Umbilical cord (tissue), 2 donors: ENCODE data around the gene RAPGEF1. TPM values are rescaled to one million over a fixed set of nuclear protein-coding genes. Genes with fewer than 3 reads are reported as not detected.
"Not testable (repeated sequence)": the region's sequence is repeated elsewhere in the genome, so short reads cannot be mapped to it uniquely, and the experiment has no call there.

Experiments
- DNase-seq: peaks from one replicate; pipeline ENCODE4 v3.0.0-alpha.2; 2015; ENCODE audit warnings: low spot score
- total RNA-seq: library from RNA; depleted of rRNA; stranded (reverse); fragments of >200 nt; gene quantifications from one replicate; pipeline ENCODE4 v1.2.3, GENCODE V29; 2014; ENCODE audit warnings: low replicate concordance; ENCODE audit not compliant: insufficient read depth

Gene RAPGEF1
- total RNA-seq, 1 donor from 2014 or later: 19.3 TPM

DNA sequence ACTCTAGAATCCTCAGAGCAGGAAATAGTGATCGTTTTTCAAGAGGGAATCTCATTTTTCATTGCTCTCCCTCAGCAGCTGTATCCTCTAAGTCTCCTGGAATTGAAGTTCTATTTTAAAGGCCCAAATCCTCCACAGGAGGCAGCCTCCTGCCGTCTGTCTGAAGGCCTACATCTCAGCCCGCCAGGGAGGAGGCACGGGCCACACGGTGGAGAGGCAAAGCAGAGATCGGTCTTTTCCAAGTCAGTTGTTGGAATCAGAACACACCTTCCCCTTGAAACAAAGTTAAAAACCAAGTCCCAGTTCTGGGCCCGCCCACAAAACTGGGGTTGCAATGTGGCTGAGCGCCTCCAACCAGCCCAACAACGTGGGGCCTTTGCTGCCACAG, 68.7 kb downstream of the RAPGEF1 start:
- peak; percentile 10 for DNase-seq

DNA sequence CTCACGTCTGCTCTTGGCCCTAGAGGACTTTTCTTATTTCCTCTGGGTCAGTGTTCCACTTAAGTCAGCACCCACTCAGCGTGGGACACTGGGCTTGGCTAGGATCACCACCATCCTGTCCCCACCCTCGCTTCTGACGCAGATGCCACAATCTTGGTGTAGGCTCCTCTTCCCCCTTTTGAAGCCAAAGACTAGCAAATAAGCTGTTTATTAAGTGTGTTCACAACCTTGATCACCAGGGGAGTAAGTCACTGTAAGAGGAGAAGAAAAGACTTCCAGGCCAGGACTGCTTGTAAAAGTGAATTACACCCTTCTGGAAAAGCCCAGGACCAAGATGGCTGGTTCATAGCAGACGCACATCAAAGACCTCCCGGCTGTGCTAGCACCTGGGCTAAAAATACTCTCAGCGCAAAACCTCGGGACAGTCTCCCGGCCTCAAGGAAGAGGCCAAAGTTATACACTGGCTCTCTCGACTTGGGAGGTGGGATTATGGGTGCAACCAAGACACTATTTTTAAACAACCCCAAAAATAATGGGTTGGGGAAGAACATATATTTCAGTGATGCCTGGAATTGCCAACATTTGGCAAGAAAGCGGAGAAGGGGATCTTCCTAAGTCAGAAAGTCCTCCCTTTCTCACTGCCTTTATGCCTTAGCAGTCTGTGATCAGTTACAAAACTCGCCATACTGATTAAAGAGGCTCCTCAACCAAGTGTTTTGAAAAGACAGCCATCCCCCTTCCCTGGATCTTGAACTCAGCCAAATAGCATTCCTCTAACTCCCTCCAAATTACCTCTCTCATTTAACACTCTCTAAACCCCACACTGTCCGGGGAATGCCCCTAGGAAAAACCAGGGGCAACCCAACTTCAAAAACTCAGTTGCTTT, 69.4 kb downstream of the RAPGEF1 start:
- peak; percentile 29 for DNase-seq

DNA sequence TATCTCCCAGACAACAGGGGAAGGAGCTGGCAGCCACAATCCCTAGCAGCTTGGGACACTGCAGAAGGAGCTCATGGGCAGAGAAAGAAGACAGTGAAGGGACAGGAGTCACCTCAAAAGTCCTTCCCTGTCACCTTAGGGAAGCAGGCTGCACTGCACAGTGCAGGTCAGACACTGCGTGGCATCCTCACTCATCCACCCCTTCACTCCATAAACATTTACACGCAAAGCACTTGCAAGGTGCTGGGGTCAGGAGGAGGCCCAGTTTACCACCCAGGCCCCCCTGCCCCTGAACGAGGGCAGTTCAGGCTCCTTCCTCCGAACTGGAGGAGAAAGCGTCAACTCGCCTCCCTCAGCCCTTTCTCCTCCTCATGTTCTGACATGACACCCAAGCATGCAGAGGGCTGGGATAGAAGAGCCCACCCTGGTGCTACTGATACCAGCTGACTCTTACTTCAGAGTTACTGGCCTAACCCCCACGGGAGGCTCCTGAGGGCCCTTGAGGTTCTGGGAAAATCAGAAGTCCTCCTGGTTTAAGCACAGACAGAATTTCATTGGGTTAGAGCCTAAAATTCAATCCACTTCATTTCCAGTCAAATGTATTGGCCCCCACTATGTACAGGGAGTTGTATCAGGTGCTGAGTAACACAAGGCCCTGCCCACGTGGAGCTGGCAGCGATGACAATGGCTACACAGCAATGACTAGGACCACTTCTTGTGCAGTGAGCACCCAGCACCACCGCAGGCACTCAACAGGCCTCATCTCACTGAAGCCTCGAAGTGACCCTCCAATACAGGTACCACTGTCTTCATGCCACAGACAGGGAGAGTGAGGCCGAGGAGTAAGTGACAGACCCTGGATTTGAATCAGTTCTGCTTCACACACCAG, 70.4 kb downstream of the RAPGEF1 start:
- DNase-seq: no peak

DNA sequence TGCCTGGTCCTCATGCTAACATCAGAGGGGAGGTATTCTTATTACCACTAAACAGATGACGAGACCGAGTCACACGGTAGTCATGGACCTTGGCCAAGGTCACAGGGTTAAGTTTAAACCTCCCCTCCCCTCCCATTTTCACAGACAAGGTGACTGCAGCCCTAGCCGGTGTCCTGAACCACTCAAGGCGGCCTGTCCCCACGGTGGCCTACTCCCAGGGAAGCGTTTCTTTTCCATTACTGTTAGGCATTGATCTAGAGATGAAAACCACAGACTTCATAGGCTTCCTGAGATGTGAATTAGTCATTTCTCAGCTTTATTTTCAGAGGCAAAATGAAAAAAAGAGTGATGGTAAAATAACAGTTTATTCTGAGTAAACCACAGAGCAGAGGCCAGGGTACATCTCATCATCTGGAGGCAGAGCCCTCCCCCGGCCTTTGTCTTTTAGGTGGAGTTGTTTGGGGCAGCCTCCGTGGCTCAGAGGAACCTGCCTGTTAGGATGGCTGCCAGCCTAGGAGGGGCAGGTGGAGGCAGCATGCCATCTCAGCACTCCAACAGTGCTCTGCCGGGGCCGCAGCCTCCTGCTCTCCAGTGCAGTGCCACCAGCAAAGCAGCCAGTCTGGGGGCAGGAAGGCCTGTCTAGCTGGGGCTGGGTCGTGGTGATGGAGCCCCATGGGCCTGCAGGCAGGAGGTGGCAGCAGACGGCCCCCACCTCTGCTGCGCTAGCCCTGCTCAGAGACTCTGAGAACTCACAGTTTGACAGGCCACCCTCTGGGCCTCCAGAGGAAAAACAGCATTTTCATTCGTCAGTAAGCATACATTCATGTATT, 71.2 kb downstream of the RAPGEF1 start:
- peak; percentile 76 for DNase-seq

DNA sequence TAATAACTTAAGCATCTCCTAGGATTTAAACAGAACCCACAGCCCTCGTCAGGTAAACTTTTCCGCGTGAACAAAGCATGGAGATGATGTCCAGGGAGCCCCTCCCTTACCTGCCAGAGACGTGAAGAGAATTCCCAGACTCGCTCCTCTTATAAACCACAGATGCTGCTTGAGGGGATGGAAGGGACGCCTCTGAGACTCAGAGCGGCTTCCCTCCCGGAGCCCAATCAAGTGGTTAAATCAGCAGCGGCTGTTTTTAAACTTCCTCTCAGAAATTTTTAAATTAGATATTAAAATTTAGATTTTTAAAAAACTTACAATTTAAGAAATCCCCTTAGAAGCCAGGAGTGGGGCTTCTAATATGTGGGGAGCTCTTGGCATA, 71.8 kb downstream of the RAPGEF1 start:
- DNase-seq: peak; percentile 20

DNA sequence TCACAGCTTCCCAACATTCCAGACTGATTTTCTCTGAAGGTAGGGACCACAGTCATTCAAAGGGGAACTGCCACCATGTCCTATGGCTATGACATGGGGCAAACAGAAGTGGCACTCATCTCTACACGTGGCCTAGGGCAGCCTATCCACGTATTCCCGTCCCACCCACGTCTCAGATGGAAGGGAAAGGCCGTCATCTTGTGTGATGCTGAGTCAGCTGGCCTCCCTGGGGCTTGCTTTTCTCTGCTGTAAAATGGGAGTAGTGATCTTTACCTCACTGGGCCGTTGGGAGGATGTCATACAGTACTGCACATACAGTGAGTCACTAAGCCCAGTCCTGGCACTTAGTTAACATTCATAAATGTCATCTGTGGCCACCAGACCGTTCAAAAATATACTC, 72.3 kb downstream of the RAPGEF1 start:
- DNase-seq: no peak

DNA sequence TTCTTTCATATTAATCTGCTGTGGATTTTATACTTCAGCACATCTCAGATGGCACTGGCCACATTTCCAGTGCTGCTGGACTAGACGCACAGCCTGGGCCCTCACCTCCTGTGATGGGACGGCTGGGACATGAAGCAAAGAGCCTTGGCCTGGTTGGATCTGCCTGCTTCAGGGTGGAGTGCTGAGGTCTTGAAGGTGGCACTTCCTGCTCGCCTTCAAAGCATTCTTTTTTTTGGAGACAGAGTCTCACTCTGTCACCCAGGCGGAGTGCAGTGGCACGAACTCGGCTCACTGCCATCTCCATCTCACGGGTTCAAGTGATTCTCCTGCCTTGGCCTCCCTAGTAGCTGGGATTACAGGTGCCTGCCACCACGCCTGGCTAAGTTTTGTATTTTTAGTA, 73.1 kb downstream of the RAPGEF1 start:
- DNase-seq: no peak

DNA sequence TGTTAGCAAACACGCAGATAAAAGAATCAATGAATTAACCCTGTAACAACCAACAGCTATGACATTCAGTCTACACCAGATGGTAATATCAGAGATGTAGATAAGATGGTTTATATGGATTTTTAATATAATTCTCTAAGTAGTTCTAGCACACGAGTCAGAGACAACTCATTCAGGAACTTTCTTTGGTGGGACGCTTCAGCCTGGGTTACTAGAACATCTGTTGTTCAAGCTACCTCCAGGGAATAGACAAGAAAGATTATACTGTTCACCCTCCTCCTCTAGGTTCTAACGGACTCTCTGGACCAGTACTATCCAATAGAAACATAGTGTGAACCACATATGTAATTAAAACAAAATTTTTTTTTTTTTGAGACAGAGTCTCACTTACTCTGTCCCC, 73.8 kb downstream of the RAPGEF1 start:
- no peak for DNase-seq

DNA sequence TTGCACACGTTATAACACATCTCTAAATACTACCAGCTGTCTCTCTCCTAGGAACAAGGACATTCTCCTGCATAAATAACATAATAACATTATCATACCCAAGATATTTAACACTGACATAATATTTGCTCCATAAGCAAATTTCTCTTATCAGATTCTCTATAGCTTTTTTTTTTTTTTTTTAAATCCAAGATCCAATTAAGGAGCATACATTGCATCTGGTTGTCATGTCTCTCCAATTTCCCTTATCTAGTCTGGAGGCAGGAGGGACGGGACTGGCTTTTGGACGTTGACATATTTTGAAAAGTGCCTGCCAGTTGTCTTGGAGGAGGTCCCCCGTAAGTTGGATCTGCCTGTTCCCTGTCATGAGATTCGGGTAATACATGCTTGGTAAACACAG, 76.6 kb downstream of the RAPGEF1 start:
- DNase-seq: no peak

DNA sequence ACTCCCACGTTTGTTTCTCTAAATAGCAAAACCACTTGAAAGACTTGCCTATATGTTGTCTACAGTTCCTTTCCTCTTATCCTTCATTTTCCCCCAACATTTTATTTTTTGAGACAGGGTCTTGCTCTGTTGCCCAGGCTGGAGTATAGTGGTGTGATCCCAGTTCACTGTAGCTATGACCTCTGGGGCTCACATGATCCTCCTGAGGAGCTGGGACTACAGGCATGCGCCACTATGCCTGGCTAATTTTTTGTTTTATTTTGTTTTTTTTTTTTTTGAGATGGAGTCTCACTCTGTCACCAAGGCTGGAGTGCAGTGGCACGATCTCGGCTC, 77.6 kb downstream of the RAPGEF1 start:
- DNase-seq: not testable (repeated sequence)

DNA sequence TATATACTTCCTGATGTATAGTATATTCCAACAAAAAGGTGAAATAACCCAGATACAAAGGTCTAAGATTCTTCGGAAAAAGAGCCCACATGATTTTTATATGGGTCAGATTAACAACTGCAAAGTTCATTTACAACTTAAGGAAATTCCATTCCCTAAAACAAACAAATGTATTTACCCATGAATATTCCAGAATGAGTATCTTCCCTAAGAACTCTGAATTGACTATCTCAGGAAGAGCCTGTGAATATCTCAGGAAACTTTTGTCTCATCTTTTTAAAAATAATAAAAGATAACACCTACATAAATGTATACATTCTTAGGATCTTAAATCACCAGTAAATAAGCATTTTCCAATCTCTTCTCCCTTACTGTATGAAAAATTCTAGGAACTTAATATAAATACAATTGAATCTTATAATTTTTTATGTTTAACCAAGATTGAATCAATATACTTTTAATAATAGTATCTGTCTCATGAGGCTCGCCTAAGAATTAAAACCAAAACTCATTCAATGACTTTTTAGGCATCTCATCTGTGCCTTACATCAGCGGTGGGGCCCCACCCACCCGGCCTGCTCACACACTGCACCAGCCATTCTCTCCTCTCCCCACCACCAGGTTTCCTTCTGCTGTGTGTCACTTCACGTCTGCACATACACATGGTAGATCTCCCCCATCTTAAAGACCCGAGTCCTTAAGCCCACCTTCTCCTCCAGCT, 78.1 kb downstream of the RAPGEF1 start:
- no peak for DNase-seq

DNA sequence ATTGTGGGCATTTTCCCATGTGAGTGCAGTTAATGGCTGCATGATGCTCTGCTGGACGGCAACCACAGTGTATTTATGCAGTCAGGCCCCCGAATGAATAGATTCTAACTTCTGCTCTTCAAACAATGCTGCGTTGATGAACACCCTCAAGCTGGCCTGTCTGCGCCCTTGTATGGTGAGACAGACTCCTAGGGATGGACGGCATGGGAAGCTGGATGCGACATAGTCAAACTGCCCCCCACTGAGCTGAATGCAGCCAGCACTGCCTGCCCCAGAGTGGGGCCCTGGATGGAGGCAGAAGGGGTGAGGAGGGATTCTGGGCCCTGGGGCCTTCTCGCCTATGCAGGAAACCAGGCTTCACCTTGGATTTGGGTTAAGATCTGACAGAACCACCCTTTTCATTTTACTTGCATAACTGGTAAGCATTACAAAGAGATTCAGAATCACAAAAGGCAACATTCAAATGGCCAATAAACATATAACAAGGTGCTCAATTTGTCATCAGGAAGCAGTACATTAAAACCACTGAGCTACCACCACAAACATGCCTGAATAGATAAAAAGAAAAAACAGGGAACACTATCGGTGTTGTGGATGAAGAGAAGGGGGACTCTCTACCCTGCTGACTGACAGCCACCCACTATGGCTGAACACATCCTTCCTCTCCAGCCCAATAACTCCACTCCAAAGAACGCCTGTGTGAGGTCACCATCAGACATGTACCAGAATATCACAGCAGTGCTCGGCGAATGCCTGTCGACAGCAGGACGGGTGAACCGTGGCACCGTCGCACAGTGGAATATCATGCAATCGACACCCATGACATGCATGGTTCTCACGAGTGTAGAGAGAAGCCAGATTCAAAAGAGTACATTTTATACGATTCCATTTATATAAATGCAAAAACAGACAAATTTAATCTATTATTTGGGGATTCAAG, 79.1 kb downstream of the RAPGEF1 start:
- DNase-seq: no peak

DNA sequence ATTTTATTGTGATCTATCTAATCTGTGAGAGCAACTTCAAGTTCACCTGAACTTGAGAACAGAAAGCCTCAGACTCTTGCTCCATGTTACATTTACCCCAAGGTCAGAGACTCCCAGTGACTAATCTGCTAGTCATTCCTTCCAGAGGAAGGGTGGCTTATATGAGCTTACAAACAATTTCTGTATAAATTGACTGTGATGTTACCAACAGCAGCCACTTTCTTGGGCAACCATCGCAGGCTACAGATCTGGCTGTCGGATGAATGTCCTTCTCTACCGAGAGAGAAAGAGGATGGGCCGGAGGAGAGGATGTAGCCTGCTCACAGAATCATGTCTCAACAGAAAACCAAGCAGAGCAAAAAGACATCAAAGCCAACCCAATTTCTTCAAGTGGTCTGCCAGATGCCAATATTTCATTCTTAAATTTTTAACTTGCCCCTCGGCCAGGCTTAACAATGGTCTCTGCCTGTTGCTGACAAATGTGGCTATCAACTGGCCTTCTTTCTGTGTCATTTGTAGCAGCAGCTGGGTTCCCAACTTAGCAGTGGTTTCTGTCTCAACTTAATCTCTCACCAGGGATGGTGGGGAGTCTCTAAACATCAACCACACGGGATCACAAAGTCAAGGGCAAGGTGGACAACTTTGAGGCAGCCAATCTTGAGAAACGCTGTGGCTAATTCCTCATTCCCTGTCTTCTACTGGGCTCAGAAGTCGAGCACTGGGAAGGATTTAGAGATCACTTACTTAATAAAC, 81.3 kb downstream of the RAPGEF1 start:
- DNase-seq: peak; percentile 29

DNA sequence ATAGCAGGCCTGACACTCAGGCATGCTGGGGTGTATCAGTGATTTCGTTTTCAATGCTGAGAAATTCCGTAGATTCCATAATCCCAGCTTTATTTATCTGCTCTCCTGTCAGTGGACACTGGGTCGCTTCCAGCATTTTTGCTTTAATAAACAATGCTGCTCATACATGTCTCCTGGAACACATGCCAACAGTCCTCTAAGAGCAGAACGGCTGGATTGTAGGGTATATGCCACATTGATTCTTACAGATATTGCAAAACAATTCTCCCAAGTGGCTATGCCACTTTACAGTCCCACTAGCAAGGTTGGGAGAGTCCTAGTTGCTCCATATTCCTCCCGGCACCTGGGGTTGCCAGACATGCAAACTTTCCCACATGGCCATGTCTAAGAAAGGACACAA, 81.9 kb downstream of the RAPGEF1 start:
- DNase-seq: no peak

DNA sequence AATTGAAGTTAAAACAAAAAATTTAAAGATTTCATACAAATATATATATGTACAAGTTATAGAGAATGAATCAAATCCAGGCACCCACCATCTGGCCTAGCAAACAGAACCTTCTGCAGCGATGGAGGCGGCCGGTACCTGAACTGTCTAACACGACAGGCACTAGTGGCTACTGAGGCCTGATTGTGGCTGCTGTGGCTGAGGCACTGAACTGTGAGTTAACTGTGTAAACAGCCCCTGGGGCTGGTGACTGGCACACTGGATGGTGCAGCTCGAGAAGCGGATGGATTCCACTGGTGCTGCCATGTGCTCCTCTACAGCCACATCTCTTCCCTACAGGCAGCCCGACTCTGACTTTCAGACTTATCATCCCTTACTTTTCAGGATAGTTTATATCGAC, 82.4 kb downstream of the RAPGEF1 start:
- no peak for DNase-seq

DNA sequence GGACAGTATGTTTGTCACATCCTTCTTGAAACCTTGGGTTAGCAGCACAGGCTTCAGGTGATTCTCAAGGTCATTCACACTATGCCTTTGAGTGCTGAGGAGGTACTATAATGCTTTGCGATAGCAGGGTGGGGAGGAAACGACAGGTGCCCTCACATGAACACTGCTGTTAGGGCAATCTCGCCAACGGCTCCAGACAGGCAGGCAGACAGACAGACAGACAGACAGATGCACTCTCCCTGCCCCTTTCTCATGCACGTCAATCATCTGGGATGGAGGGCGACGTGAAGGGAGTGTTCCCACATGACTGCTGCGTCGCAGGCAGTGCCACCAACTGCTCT, 82.9 kb downstream of the RAPGEF1 start:
- DNase-seq: no peak

DNA sequence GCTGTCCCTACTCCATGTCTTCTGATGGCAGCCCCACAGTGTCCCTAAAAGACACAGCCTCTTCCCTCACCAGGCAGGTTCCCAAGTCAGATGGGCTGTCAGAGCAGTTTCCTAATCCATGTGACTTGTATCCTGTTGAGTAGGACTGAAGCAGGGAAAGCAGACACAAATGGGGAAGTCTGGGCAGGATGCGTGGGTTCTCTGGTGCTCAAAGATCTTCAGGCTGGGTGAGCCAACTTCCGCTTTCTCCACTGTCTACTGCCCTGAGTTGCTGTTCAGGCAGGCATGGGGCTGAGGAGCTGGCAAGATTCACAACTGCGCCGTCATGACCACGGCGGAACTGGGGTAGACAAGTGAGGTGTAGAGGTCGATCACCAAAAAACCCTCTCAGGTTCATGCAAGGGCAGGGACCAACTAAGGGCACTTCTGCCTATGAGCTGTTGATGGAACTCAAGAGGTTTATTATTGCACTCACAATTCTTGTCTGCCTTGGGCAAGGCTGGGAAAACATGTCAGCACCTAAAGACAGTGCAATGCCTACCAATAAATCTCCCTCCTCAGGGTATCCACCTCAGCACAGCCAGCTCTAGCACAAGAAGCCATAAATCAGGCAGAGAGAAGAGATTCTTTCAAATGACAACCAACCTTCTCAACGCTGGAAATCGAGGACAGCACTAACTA, 83.4 kb downstream of the RAPGEF1 start:
- peak; percentile 67 for DNase-seq

DNA sequence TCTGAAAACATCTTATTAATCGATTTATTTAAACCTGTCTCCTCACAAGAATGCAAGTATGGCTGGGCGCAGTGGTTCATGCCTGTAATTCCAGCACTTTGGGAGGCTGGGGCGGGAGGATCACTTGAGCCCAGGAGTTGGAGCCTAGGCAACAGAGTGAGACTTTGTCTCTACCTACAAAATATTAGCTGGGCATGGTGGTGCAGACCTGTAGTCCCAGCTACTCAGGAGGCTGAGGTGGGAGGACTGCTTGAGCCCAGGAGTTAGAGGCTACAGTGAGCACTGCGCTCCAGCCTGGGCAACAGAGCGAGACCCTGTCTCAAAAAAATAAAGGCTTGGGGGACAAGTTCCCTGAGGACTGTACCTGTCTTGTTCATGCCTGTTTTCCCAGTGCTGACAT, 85.5 kb downstream of the RAPGEF1 start:
- DNase-seq: not testable (repeated sequence)

DNA sequence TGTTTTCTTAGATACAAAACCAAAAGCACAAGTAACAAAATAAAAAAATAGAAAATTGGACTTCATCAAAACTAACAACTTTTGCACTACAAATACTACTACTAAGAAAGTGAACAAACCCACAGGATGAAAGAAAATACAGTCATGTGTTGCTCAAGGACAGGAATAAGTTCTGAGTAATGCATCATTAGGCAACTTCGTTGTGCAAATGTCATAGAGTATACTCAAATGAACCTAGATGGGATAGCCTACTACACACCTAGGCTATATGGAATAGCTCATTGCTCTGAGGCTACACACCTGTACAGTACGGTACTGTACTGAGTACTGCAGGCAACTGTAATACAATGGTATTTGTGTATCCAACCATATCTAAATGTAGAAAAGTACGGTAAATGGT, 88.3 kb downstream of the RAPGEF1 start:
- DNase-seq: no peak
